HL-60 (cell line): ENCODE data around the gene PPP1R14C.

ENCODE experiments used
- POLR2AphosphoS5 ChIP-seq: IDR thresholded peaks from 2 replicates; pipeline ENCODE4 v1.6.1; 2012; ENCODE audit warnings: low read depth
- TF ChIP-seq, protein P1 (sequence below): IDR thresholded peaks from one replicate; pipeline ENCODE4 v1.5.1; 2011; ENCODE audit warnings: low read length, control low read depth, inconsistent platforms; ENCODE audit not compliant: insufficient read depth
- TF ChIP-seq, protein P2 (sequence below): IDR thresholded peaks from 2 replicates; pipeline ENCODE4 v1.6.1; 2012; ENCODE audit warnings: low read depth; ENCODE audit not compliant: insufficient replicate concordance

- TF ChIP-seq, protein P1, sequence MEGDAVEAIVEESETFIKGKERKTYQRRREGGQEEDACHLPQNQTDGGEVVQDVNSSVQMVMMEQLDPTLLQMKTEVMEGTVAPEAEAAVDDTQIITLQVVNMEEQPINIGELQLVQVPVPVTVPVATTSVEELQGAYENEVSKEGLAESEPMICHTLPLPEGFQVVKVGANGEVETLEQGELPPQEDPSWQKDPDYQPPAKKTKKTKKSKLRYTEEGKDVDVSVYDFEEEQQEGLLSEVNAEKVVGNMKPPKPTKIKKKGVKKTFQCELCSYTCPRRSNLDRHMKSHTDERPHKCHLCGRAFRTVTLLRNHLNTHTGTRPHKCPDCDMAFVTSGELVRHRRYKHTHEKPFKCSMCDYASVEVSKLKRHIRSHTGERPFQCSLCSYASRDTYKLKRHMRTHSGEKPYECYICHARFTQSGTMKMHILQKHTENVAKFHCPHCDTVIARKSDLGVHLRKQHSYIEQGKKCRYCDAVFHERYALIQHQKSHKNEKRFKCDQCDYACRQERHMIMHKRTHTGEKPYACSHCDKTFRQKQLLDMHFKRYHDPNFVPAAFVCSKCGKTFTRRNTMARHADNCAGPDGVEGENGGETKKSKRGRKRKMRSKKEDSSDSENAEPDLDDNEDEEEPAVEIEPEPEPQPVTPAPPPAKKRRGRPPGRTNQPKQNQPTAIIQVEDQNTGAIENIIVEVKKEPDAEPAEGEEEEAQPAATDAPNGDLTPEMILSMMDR, result no peak
- TF ChIP-seq POLR2AphosphoS5, result no peak
- TF ChIP-seq, protein P2, sequence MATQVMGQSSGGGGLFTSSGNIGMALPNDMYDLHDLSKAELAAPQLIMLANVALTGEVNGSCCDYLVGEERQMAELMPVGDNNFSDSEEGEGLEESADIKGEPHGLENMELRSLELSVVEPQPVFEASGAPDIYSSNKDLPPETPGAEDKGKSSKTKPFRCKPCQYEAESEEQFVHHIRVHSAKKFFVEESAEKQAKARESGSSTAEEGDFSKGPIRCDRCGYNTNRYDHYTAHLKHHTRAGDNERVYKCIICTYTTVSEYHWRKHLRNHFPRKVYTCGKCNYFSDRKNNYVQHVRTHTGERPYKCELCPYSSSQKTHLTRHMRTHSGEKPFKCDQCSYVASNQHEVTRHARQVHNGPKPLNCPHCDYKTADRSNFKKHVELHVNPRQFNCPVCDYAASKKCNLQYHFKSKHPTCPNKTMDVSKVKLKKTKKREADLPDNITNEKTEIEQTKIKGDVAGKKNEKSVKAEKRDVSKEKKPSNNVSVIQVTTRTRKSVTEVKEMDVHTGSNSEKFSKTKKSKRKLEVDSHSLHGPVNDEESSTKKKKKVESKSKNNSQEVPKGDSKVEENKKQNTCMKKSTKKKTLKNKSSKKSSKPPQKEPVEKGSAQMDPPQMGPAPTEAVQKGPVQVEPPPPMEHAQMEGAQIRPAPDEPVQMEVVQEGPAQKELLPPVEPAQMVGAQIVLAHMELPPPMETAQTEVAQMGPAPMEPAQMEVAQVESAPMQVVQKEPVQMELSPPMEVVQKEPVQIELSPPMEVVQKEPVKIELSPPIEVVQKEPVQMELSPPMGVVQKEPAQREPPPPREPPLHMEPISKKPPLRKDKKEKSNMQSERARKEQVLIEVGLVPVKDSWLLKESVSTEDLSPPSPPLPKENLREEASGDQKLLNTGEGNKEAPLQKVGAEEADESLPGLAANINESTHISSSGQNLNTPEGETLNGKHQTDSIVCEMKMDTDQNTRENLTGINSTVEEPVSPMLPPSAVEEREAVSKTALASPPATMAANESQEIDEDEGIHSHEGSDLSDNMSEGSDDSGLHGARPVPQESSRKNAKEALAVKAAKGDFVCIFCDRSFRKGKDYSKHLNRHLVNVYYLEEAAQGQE, result no peak
Observed at GRCh38 chr6:150202404-150202803, 59.6 kb downstream of the PPP1R14C start.
